Ishikawa (cell line): ENCODE results near the gene PAIP2.

Experiments used
- CEBPB ChIP-seq: IDR thresholded peaks from 2 replicates; pipeline ENCODE4 v1.6.1; 2012
- CREB1 ChIP-seq: IDR thresholded peaks from 2 replicates; pipeline ENCODE4 v1.6.1; 2012; ENCODE audit warnings: low read depth
- FOXM1 ChIP-seq: IDR thresholded peaks from 2 replicates; pipeline ENCODE4 v1.6.1; 2012; ENCODE audit warnings: low read depth, borderline replicate concordance
- REST ChIP-seq: IDR thresholded peaks from 2 replicates; pipeline ENCODE4 v1.6.1; 2012; ENCODE audit warnings: low read depth, mild to moderate bottlenecking
- TAF1 ChIP-seq: IDR thresholded peaks from 2 replicates; pipeline ENCODE4 v1.6.1; 2012; ENCODE audit warnings: low read depth, mild to moderate bottlenecking
- TCF12 ChIP-seq: IDR thresholded peaks from 2 replicates; pipeline ENCODE4 v1.6.1; 2012; ENCODE audit warnings: low read depth
- TEAD4 ChIP-seq: IDR thresholded peaks from 2 replicates; pipeline ENCODE4 v1.6.1; 2012
- YY1 ChIP-seq: IDR thresholded peaks from 2 replicates; pipeline ENCODE4 v1.6.1; 2012; ENCODE audit warnings: low read depth
- ZBTB7A ChIP-seq: IDR thresholded peaks from 2 replicates; pipeline ENCODE4 v1.6.1; 2012; ENCODE audit warnings: low read depth
- TF ChIP-seq, protein P1 (sequence below): IDR thresholded peaks from 2 replicates; pipeline ENCODE4 v1.6.1; 2012
- TF ChIP-seq, protein P2 (sequence below): IDR thresholded peaks from 2 replicates; pipeline ENCODE4 v1.6.1; 2012

GRCh38 chr5:139404484-139404840 is 62.8 kb downstream of the PAIP2 start:
- no peak for TF ChIP-seq CEBPB
- no peak for TF ChIP-seq FOXM1
- TF ChIP-seq REST: no peak
- TF ChIP-seq TAF1: no peak
- no peak for TF ChIP-seq CREB1
- TF ChIP-seq YY1: no peak
- TF ChIP-seq TEAD4: no peak
- no peak for TF ChIP-seq ZBTB7A
- TF ChIP-seq, protein P1, sequence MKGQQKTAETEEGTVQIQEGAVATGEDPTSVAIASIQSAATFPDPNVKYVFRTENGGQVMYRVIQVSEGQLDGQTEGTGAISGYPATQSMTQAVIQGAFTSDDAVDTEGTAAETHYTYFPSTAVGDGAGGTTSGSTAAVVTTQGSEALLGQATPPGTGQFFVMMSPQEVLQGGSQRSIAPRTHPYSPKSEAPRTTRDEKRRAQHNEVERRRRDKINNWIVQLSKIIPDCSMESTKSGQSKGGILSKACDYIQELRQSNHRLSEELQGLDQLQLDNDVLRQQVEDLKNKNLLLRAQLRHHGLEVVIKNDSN: no peak
- TF ChIP-seq, protein P2, sequence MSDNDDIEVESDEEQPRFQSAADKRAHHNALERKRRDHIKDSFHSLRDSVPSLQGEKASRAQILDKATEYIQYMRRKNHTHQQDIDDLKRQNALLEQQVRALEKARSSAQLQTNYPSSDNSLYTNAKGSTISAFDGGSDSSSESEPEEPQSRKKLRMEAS: no peak
- TF ChIP-seq TCF12: no peak
